ENCODE results near the gene NRDE2. TPM values are rescaled to one million over a fixed set of nuclear protein-coding genes. Genes with fewer than 3 reads are reported as not detected.
"Not testable (repeated sequence)": the region's sequence is repeated elsewhere in the genome, so short reads cannot be mapped to it uniquely, and the experiment has no call there.

Gene NRDE2
- total RNA-seq, 4 donors from 2014 or later, result 18.6 to 26.9 (median 21.0) TPM

DNA sequence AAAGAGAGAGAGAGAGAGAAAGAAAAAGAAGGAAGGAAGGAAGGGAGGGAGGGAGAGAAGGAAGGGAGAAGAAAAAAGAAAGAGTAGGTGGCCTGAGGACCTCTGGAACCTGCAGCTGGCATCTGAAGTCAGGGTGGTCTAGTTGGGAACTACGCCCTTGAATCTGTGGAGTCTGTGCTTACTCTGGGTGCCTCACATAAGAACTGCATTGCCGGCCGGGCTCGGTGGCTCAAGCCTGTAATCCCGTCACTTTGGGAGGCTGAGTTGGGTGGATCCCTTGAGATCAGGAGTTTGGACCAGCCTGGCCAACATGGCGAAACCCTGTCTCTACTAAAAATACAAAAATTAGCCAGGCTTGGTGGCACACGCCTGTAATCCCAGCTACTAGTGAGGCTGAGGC, 10.0 kb upstream of the NRDE2 start:
- no peaks in the 10 kb centered on the region for H3K9me3 ChIP-seq

DNA sequence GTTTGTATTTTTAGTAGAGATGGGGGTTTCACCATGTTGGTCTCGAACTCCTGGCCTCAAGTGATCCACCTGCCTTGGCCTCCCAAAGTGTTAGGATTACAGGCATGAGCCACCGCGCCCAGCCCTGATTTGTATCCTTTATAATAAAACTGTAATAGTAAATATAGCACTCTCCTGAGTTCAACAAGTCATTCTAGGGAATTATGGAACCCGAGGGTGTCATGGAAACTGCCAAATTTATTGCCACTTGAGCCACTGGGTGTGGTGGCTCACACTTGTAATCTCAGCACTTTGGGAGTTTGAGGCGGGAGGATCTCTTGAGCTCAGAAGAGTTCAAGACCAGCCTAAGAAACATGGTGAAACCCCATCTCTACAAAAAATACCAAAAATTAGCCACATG, 9.5 kb upstream of the NRDE2 start:
- WGBS, 2 donors (ENCODE audit: low coverage in 1 of 2), result 50 to 58% methylated on average over 2 to 5 of the region's 5 CpGs
- H3K4me3 ChIP-seq; H3K36me3 ChIP-seq; H3K27me3 ChIP-seq; H3K9me3 ChIP-seq; H3K27ac ChIP-seq; intact Hi-C loops (cut with DNase I; ENCODE audit: low total_unique reads); in situ Hi-C loops (cut with MboI; ENCODE audit: low pct_ligation_motif_present in 1 of 4, low pct_unique_long_range_greater_than_20kb in 1 of 4, low sequenced_read_pairs in 3 of 4); H3K4me1 ChIP-seq; DNase-seq: not testable (repeated sequence)

More for the DNA sequence above, 10.0 kb upstream of the NRDE2 start:
- Histone ChIP-seq H3K4me1 (peaks cover 0 to 5% (median 1%) of the 10 kb centered on the region in 4 donors), H3K4me3 (no peak overlapping the region), H3K27ac (no peak overlapping the region), H3K27me3 (peaks cover 4% of the 10 kb centered on the region), H3K36me3 (no peaks in the 10 kb centered on the region)
- in situ Hi-C loops (cut with MboI; ENCODE audit: low pct_ligation_motif_present in 1 of 4, low pct_unique_long_range_greater_than_20kb in 1 of 4, low sequenced_read_pairs in 3 of 4) (no loop called here), intact Hi-C loops (cut with DNase I; ENCODE audit: low total_unique reads) (no loop called here)
- 77% methylated on average over 7 of the region's 7 CpGs; no CpG with 5 or more reads in 1 of the 2 donors for WGBS, 2 donors (ENCODE audit: low coverage in 1 of 2)
- no peak for DNase-seq
- TF ChIP-seq POLR2A (IDR thresholded peaks at IDR 0.05) (no peak), EP300 (IDR thresholded peaks at IDR 0.05; ENCODE audit: low read depth) (no peak)

DNA sequence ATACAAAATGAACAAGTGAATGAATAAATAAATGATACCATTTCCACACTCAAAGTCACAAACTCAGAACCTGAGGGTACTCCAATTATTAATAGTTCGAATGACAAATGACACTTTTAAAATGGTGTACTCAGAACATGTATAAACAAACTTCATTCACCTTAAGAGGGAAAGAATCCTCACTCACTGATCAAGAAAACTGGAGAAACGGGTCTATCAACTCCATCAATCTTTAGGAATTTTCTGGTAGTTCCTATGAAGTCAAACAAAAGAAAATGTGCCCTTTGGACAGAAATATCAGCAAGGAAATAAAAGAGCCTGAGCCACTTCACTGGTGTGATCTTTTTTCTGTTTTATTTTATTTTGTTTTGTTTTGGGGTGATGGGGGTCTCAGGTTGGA, 5.2 kb upstream of the NRDE2 start:
- intact Hi-C loops (cut with DNase I; ENCODE audit: low total_unique reads) (no loop called here), in situ Hi-C loops (cut with MboI; ENCODE audit: low pct_ligation_motif_present in 1 of 4, low pct_unique_long_range_greater_than_20kb in 1 of 4, low sequenced_read_pairs in 3 of 4) (no loop called here)
- WGBS, 2 donors (ENCODE audit: low coverage in 1 of 2), result 46 to 47% methylated on average over 2 of the region's 2 CpGs

DNA sequence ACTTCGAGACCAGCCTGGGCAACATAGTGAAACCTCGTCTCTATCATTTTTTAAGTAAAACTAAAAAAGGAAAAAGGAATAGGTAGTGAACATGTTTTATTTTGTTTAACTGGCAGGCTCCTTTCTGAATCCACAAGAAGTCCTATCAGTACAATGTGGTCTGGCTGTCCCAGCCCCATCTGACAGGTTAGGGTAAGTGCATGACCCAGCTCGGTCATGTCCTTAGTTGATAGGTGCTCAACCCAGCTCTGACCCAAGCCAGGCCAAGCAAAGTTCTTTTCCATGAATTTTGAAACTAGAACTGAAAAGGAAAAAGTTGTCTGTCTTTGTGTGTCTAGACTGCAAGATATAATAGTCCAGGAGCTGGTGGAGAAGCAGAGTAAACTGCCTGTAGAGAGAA, 4.7 kb upstream of the NRDE2 start:
- WGBS, 2 donors (ENCODE audit: low coverage in 1 of 2), result 67 to 79% methylated on average over 2 to 3 of the region's 3 CpGs
- TF ChIP-seq, protein P1, sequence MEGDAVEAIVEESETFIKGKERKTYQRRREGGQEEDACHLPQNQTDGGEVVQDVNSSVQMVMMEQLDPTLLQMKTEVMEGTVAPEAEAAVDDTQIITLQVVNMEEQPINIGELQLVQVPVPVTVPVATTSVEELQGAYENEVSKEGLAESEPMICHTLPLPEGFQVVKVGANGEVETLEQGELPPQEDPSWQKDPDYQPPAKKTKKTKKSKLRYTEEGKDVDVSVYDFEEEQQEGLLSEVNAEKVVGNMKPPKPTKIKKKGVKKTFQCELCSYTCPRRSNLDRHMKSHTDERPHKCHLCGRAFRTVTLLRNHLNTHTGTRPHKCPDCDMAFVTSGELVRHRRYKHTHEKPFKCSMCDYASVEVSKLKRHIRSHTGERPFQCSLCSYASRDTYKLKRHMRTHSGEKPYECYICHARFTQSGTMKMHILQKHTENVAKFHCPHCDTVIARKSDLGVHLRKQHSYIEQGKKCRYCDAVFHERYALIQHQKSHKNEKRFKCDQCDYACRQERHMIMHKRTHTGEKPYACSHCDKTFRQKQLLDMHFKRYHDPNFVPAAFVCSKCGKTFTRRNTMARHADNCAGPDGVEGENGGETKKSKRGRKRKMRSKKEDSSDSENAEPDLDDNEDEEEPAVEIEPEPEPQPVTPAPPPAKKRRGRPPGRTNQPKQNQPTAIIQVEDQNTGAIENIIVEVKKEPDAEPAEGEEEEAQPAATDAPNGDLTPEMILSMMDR (IDR thresholded peaks at IDR 0.05), result no peak
- TF ChIP-seq EP300 (IDR thresholded peaks at IDR 0.05; ENCODE audit: low read depth) (no peak), POLR2AphosphoS5 (IDR thresholded peaks at IDR 0.05) (no peak), POLR2A (IDR thresholded peaks at IDR 0.05) (no peak)
- DNase-seq, result no peak
- peaks cover 0 to 10% (median 3%) of the 10 kb centered on the region in 4 donors for H3K4me1 ChIP-seq
- H3K27me3 ChIP-seq, result peaks cover 4% of the 10 kb centered on the region
- no peaks in the 10 kb centered on the region for H3K9me3 ChIP-seq
- H3K4me3 ChIP-seq, result no peak overlapping the region
- intact Hi-C loops (cut with DNase I; ENCODE audit: low total_unique reads) (no loop called here), in situ Hi-C loops (cut with MboI; ENCODE audit: low pct_ligation_motif_present in 1 of 4, low pct_unique_long_range_greater_than_20kb in 1 of 4, low sequenced_read_pairs in 3 of 4) (no loop called here)
- H3K36me3 ChIP-seq, result no peaks in the 10 kb centered on the region
- H3K27ac ChIP-seq, result no peak overlapping the region

More for the DNA sequence above, 5.2 kb upstream of the NRDE2 start:
- H3K36me3 ChIP-seq, result no peaks in the 10 kb centered on the region
- peaks cover 0 to 9% (median 3%) of the 10 kb centered on the region in 4 donors for H3K4me1 ChIP-seq
- no peak for TF ChIP-seq POLR2A (IDR thresholded peaks at IDR 0.05)
- TF ChIP-seq POLR2AphosphoS5 (IDR thresholded peaks at IDR 0.05), result no peak
- TF ChIP-seq, protein P1 (IDR thresholded peaks at IDR 0.05), result no peak
- TF ChIP-seq EP300 (IDR thresholded peaks at IDR 0.05; ENCODE audit: low read depth), result no peak
- H3K27ac ChIP-seq, result no peak overlapping the region
- H3K4me3 ChIP-seq, result no peak overlapping the region
- peaks cover 4% of the 10 kb centered on the region for H3K27me3 ChIP-seq
- DNase-seq, result no peak
- H3K9me3 ChIP-seq, result no peaks in the 10 kb centered on the region

DNA sequence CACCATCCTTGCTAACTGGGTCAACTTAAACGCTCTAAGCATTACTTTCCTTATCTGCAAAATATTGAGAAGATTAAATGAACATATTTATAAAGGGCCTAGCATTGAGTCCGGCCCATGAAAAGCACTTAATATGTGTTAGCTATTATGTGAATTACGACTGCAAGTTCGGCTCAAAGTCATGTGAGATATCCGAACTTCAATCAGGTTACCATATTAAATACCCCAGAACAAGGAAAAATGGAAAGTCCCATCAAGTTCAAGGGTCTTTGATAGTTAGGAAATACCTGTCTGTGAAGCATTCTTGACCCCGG, 487 bp upstream of the NRDE2 start:
- 25 to 34% methylated on average over 6 of the region's 6 CpGs for WGBS, 2 donors (ENCODE audit: low coverage in 1 of 2)

More for the DNA sequence above, 487 bp upstream of the NRDE2 start:
- H3K27ac ChIP-seq, result peak overlapping the region; percentile 82 to 94 (median 86)
- intact Hi-C loops (cut with DNase I; ENCODE audit: low total_unique reads), result no loop called here
- H3K27me3 ChIP-seq, result no peaks in the 10 kb centered on the region
- no peaks in the 10 kb centered on the region for H3K9me3 ChIP-seq
- in situ Hi-C loops (cut with MboI; ENCODE audit: low pct_ligation_motif_present in 1 of 4, low pct_unique_long_range_greater_than_20kb in 1 of 4, low sequenced_read_pairs in 3 of 4), result no loop called here
- no peaks in the 10 kb centered on the region for H3K36me3 ChIP-seq
- DNase-seq, result no peak
- TF ChIP-seq, protein P1 (IDR thresholded peaks at IDR 0.05), result no peak
- TF ChIP-seq POLR2AphosphoS5 (IDR thresholded peaks at IDR 0.05), result no peak
- no peak for TF ChIP-seq EP300 (IDR thresholded peaks at IDR 0.05; ENCODE audit: low read depth)
- TF ChIP-seq POLR2A (IDR thresholded peaks at IDR 0.05), result no peak
- peak overlapping the region in 3 of 4 donors; percentile 55 to 96 (median 58) for H3K4me3 ChIP-seq
- H3K4me1 ChIP-seq, result peaks cover 7 to 21% (median 10%) of the 10 kb centered on the region in 4 donors

Data from transverse colon (tissue), 4 donors.